Choroid plexus epithelial cell (primary cell): Measurements from ENCODE around the gene SNTB2.
A peak's percentile ranks its signal among the peaks of the same experiment; 100 is the strongest.

ENCODE experiments used
- DNase-seq: peaks from one replicate; pipeline ENCODE4 v3.0.0-alpha.2; 2010; ENCODE audit warnings: low read depth
- H3K4me3 ChIP-seq: 2 replicates; pipeline ENCODE4 v1.5.1; 2011; ENCODE audit warnings: low read depth, mild to moderate bottlenecking, control low read depth, low read length, moderate library complexity
- TF ChIP-seq, protein P1 (sequence below): conservative IDR thresholded peaks from 2 replicates; pipeline ENCODE4 v1.5.1; 2011; ENCODE audit warnings: low read depth, mild to moderate bottlenecking, control low read depth, inconsistent platforms, low read length, moderate library complexity

The SNTB2 gene

DNA sequence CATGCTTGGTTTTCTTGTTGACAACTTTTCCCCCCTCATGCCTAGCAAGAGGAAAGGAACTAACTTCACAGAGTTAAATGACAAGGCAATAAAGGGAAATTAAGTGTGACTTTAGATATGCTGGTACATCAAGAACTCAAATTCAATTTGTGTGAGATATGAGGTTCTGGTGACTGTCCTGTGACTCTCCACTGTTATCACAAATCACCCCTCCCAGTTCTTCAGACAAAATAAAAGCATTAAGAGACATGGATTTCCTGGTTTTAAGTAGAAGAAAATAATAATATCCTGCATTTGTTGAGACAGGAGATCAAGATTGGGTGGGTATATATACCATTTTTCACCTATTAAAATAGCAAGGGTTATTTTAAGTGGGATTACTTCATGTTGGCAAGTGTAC lies 46.2 kb downstream of the SNTB2 start:
- DNase-seq, result no peak
- TF ChIP-seq, protein P1, sequence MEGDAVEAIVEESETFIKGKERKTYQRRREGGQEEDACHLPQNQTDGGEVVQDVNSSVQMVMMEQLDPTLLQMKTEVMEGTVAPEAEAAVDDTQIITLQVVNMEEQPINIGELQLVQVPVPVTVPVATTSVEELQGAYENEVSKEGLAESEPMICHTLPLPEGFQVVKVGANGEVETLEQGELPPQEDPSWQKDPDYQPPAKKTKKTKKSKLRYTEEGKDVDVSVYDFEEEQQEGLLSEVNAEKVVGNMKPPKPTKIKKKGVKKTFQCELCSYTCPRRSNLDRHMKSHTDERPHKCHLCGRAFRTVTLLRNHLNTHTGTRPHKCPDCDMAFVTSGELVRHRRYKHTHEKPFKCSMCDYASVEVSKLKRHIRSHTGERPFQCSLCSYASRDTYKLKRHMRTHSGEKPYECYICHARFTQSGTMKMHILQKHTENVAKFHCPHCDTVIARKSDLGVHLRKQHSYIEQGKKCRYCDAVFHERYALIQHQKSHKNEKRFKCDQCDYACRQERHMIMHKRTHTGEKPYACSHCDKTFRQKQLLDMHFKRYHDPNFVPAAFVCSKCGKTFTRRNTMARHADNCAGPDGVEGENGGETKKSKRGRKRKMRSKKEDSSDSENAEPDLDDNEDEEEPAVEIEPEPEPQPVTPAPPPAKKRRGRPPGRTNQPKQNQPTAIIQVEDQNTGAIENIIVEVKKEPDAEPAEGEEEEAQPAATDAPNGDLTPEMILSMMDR, result no peak
- H3K4me3 ChIP-seq, result no peak overlapping the region

DNA sequence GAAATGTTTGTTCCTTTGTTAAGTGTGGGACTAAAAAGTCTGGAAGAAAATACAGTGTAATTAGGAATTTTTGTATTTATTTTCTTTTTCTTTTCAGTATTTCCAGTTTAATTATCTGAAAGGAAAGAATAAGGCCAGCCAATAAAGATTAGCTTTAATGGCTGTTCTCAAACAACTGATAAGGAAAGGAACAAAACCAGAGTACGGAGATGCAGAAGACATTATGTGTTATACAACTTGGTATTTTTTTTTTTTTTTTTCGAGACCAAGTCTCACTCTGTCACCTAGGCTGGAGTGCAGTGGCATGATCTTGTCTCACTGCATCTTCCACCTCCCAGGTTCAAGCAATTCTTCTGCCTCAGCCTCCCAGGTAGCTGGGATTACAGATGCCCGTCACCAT lies 47.5 kb downstream of the SNTB2 start:
- DNase-seq, result no peak
- H3K4me3 ChIP-seq, result no peak overlapping the region
- TF ChIP-seq, protein P1, result no peak

DNA sequence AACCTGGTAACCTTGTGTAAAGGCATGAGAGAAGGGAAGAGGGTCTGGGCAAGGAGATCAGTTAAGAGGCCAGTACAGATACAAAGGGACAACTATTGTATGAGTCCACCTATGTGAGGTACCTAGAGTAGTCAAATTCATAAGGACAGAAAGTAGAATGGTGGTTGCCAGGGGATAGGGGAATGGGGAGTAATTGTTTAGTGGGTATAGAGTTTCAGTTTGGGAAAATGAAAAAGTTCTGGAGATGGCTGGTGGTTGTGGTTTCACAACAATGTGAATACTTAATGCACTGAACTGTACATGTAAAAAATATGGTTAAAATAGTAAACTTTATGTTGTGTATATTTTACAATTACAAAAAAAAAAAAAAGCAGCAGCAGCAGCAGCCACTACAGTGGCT lies 49.4 kb downstream of the SNTB2 start:
- H3K4me3 ChIP-seq, result no peak overlapping the region
- TF ChIP-seq, protein P1, result no peak
- no peak for DNase-seq

DNA sequence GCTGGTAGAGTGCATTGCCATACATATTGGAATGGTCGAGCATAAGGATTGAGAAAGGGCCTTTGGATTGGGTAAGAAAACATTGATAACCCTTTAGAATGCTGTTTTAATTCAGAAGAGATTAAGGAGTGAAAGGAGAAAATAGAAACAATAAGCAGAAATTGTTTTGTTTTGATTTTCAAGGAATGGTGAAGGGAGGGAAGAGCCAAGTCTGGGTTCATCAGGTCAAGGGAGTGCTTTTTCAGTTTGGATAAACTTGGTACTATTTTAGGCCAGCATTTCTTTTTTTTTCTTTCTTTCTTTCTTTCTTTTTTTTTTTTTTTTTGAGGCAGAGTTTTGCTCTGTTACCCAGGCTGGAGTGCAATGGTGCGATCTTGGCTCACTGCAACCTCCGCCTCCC lies 50.3 kb downstream of the SNTB2 start:
- TF ChIP-seq, protein P1, result no peak
- no peak for DNase-seq
- H3K4me3 ChIP-seq, result no peak overlapping the region

DNA sequence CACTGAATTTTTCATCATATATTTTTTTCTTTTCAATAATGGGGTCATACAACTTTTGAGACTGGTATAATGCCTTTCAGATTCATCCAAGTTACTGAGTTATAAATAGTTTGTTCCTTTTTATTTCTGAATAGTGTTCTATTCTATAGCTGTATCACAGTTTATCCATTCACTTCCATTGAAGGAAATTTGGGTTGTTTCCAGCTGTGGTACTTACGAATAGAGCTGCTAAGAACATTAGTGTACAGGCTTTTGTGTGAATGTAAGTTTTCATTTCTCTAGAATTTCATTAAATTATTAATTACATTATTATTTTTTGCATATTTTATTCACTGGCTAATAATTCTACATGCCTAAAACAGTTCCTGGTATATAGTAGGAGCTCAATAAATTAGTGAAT lies 52.9 kb downstream of the SNTB2 start:
- H3K4me3 ChIP-seq, result no peak overlapping the region
- TF ChIP-seq, protein P1, result no peak
- DNase-seq, result no peak

DNA sequence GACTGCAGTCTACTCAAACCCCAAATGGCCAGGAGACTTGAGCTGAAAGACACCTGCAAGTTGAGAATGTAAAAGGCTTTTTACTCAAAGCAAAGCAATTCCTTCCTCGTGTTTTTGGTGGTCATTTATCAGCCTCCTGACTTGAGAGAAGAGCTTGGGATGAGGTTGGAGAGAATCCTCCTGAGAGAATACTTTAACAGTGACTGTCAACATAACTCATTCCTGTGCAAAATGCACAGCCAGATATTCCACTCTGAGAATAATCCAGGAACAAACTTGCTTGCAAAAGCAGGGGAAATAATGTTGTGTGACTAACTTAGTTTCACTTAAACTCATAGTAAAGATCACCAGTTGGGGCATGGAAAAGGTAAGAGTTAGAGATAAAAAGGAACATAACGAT lies 53.4 kb downstream of the SNTB2 start:
- TF ChIP-seq, protein P1, result no peak
- peak; percentile 29 for DNase-seq
- H3K4me3 ChIP-seq, result no peak overlapping the region

DNA sequence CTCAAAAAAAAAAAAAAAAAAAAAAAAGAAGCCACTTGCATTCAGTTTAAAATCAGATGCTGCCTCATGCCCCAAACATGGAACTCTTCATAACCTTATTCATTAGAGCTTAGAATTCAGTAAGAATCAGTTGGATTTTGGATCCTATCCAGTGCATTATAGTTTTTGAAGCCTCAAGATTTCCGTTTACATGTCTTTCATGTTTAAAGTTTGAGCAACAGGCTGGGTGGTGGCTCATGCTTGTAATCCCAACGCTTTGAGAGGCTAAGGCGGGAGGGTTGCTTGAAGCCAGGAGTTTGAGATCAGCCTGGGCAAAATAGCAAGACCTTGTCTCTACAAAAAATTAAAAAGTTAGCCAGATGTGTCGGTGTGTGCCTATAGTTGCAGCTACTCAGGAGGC lies 55.0 kb downstream of the SNTB2 start:
- TF ChIP-seq, protein P1, result no peak
- DNase-seq, result peak; percentile 30
- H3K4me3 ChIP-seq, result no peak overlapping the region
